Activated naive CD4-positive, alpha-beta T cell treated with anti-CD3 and anti-CD28 coated beads, Interleukin-2, amount 10 ng/mL, durations not matched to agents 7 days and 5 days (primary cell): Measurements from ENCODE around the gene CD86.

ENCODE experiments used
- CTCF ChIA-PET: fragments of 350-600 bp; sonication (Branson Sonifier 250); formaldehyde crosslinking; loops from one replicate; lab custom pipeline; 2021; ENCODE audit warnings: antibody characterized with exemption; lab: Charles Lee
- DNase-seq: peaks from one replicate; pipeline ENCODE4 v3.0.0-alpha.2; 2020
- H3K27ac Mint-ChIP-seq: one replicate; pipeline ENCODE4 v1.8.0; 2021; ENCODE audit warnings: mild to moderate bottlenecking, moderate library complexity, mixed read lengths
- H3K27me3 Mint-ChIP-seq: one replicate; pipeline ENCODE4 v1.8.0; 2021; ENCODE audit warnings: mild to moderate bottlenecking, mixed read lengths
- H3K36me3 Mint-ChIP-seq: one replicate; pipeline ENCODE4 v1.8.0; 2021; ENCODE audit warnings: mixed read lengths
- H3K4me1 Mint-ChIP-seq: one replicate; pipeline ENCODE4 v1.8.0; 2021; ENCODE audit warnings: mixed read lengths
- H3K4me3 Mint-ChIP-seq: one replicate; pipeline ENCODE4 v1.8.0; 2021; ENCODE audit warnings: mild to moderate bottlenecking, moderate library complexity, mixed read lengths
- H3K9me3 Mint-ChIP-seq: one replicate; pipeline ENCODE4 v1.8.0; 2021; ENCODE audit warnings: mixed read lengths

The CD86 gene

GRCh38 chr3:122055215-122055614, at the start of gene CD86:
Gene CD86 (plus strand): TSS chr3:122055362. CDS start chr3:122055490, 128 bp downstream.
- H3K27ac Mint-ChIP-seq: no peak within 1 kb of the TSS
- H3K4me1 Mint-ChIP-seq: no peaks in the 10 kb centered on the region
- CTCF ChIA-PET: no interaction called here
- H3K36me3 Mint-ChIP-seq: no peaks in the 10 kb centered on the region
- no peak for DNase-seq
- H3K4me3 Mint-ChIP-seq: no peak within 1 kb of the TSS
- no peaks in the 10 kb centered on the region for H3K9me3 Mint-ChIP-seq
- peaks cover 37% of the 10 kb centered on the region for H3K27me3 Mint-ChIP-seq

GRCh38 chr3:122006267-122006666, 48.9 kb upstream of the CD86 start:
- no peak for DNase-seq
- Mint-ChIP-seq H3K9me3 (no peaks in the 10 kb centered on the region), H3K27me3 (peaks cover 36% of the 10 kb centered on the region), H3K27ac (no peak overlapping the region), H3K4me1 (peaks cover 2% of the 10 kb centered on the region), H3K36me3 (no peaks in the 10 kb centered on the region), H3K4me3 (no peak overlapping the region)
- CTCF ChIA-PET: interaction anchor here (1.7 kb wide), 1 partner anchor 11 kb away, joined by 5 read pairs; no protein-coding TSS in a partner anchor

GRCh38 chr3:122008166-122008565, 47.0 kb upstream of the CD86 start:
- no peak for DNase-seq
- H3K36me3 Mint-ChIP-seq: no peaks in the 10 kb centered on the region
- H3K4me3 Mint-ChIP-seq: no peak overlapping the region
- peaks cover 43% of the 10 kb centered on the region for H3K27me3 Mint-ChIP-seq
- H3K4me1 Mint-ChIP-seq: peaks cover 2% of the 10 kb centered on the region
- H3K9me3 Mint-ChIP-seq: no peaks in the 10 kb centered on the region
- CTCF ChIA-PET: no interaction called here
- no peak overlapping the region for H3K27ac Mint-ChIP-seq

- DNase-seq: no peak
- Mint-ChIP-seq H3K36me3 (no peaks in the 10 kb centered on the region), H3K4me3 (no peak overlapping the region), H3K27ac (no peak overlapping the region), H3K27me3 (peaks cover 31% of the 10 kb centered on the region), H3K9me3 (no peaks in the 10 kb centered on the region), H3K4me1 (no peaks in the 10 kb centered on the region)
- CTCF ChIA-PET: interaction anchor here (2.2 kb wide), 1 partner anchor 14 kb away, joined by 6 read pairs; no protein-coding TSS in a partner anchor
Observed at GRCh38 chr3:122010506-122010905, 44.7 kb upstream of the CD86 start.

GRCh38 chr3:122011396-122011795, 43.8 kb upstream of the CD86 start:
- H3K36me3 Mint-ChIP-seq: no peaks in the 10 kb centered on the region
- H3K4me1 Mint-ChIP-seq: no peaks in the 10 kb centered on the region
- no peak overlapping the region for H3K27ac Mint-ChIP-seq
- CTCF ChIA-PET: no interaction called here
- H3K9me3 Mint-ChIP-seq: no peaks in the 10 kb centered on the region
- no peak overlapping the region for H3K4me3 Mint-ChIP-seq
- no peak for DNase-seq
- peaks cover 26% of the 10 kb centered on the region for H3K27me3 Mint-ChIP-seq

- CTCF ChIA-PET: no interaction called here
- no peaks in the 10 kb centered on the region for H3K36me3 Mint-ChIP-seq
- no peaks in the 10 kb centered on the region for H3K4me1 Mint-ChIP-seq
- no peak for DNase-seq
- no peak overlapping the region for H3K4me3 Mint-ChIP-seq
- no peak overlapping the region for H3K27ac Mint-ChIP-seq
- H3K27me3 Mint-ChIP-seq: peaks cover 22% of the 10 kb centered on the region
- H3K9me3 Mint-ChIP-seq: no peaks in the 10 kb centered on the region
Observed at GRCh38 chr3:122012821-122013220, 42.3 kb upstream of the CD86 start.

GRCh38 chr3:122013448-122013925, 41.7 kb upstream of the CD86 start:
- Mint-ChIP-seq H3K36me3 (no peaks in the 10 kb centered on the region), H3K4me3 (no peak overlapping the region), H3K4me1 (no peaks in the 10 kb centered on the region), H3K9me3 (no peaks in the 10 kb centered on the region), H3K27ac (no peak overlapping the region), H3K27me3 (peaks cover 21% of the 10 kb centered on the region)
- DNase-seq: no peak
- CTCF ChIA-PET: no interaction called here

- no peak overlapping the region for H3K4me3 Mint-ChIP-seq
- no peaks in the 10 kb centered on the region for H3K36me3 Mint-ChIP-seq
- no peak overlapping the region for H3K27ac Mint-ChIP-seq
- no peaks in the 10 kb centered on the region for H3K4me1 Mint-ChIP-seq
- no peak for DNase-seq
- CTCF ChIA-PET: no interaction called here
- peaks cover 21% of the 10 kb centered on the region for H3K27me3 Mint-ChIP-seq
- no peaks in the 10 kb centered on the region for H3K9me3 Mint-ChIP-seq
Observed at GRCh38 chr3:122014741-122015140, 40.4 kb upstream of the CD86 start.

GRCh38 chr3:122019493-122019892, 35.7 kb upstream of the CD86 start:
- Mint-ChIP-seq H3K4me3 (no peak overlapping the region), H3K27me3 (peaks cover 40% of the 10 kb centered on the region), H3K36me3 (no peaks in the 10 kb centered on the region), H3K9me3 (no peaks in the 10 kb centered on the region), H3K4me1 (peaks cover 4% of the 10 kb centered on the region), H3K27ac (no peak overlapping the region)
- DNase-seq: no peak
- CTCF ChIA-PET: no interaction called here

- Mint-ChIP-seq H3K27me3 (peaks cover 42% of the 10 kb centered on the region), H3K36me3 (no peaks in the 10 kb centered on the region), H3K4me3 (no peak overlapping the region), H3K9me3 (no peaks in the 10 kb centered on the region), H3K27ac (no peak overlapping the region), H3K4me1 (peaks cover 4% of the 10 kb centered on the region)
- no peak for DNase-seq
- CTCF ChIA-PET: no interaction called here
Observed at GRCh38 chr3:122021037-122021436, 34.1 kb upstream of the CD86 start.

- Mint-ChIP-seq H3K36me3 (no peaks in the 10 kb centered on the region), H3K4me3 (peak within 1 kb of the TSS; percentile 64), H3K4me1 (peaks cover 4% of the 10 kb centered on the region), H3K27me3 (peaks cover 48% of the 10 kb centered on the region), H3K9me3 (no peaks in the 10 kb centered on the region), H3K27ac (no peak within 1 kb of the TSS)
- peak; percentile 42 for DNase-seq
- CTCF ChIA-PET: no interaction called here
Observed at GRCh38 chr3:122021811-122022401, 33.3 kb upstream of the CD86 start, which contains the start of gene ILDR1. Gene ILDR1 (minus strand): TSS chr3:122022247. CDS start chr3:122022077, 170 bp downstream.

- Mint-ChIP-seq H3K4me1 (peaks cover 4% of the 10 kb centered on the region), H3K27me3 (peaks cover 48% of the 10 kb centered on the region), H3K9me3 (no peaks in the 10 kb centered on the region), H3K36me3 (no peaks in the 10 kb centered on the region), H3K4me3 (no peak overlapping the region), H3K27ac (no peak overlapping the region)
- CTCF ChIA-PET: no interaction called here
- DNase-seq: no peak
Observed at GRCh38 chr3:122023335-122023910, 31.7 kb upstream of the CD86 start.

- H3K4me1 Mint-ChIP-seq: peaks cover 4% of the 10 kb centered on the region
- H3K27ac Mint-ChIP-seq: no peak overlapping the region
- no peaks in the 10 kb centered on the region for H3K9me3 Mint-ChIP-seq
- no peaks in the 10 kb centered on the region for H3K36me3 Mint-ChIP-seq
- H3K4me3 Mint-ChIP-seq: no peak overlapping the region
- DNase-seq: no peak
- peaks cover 43% of the 10 kb centered on the region for H3K27me3 Mint-ChIP-seq
- CTCF ChIA-PET: no interaction called here
Observed at GRCh38 chr3:122024800-122025199, 30.4 kb upstream of the CD86 start.

- Mint-ChIP-seq H3K4me3 (no peak overlapping the region), H3K27me3 (peaks cover 40% of the 10 kb centered on the region), H3K27ac (no peak overlapping the region), H3K4me1 (peaks cover 8% of the 10 kb centered on the region), H3K36me3 (no peaks in the 10 kb centered on the region), H3K9me3 (no peaks in the 10 kb centered on the region)
- DNase-seq: no peak
- CTCF ChIA-PET: no interaction called here
Observed at GRCh38 chr3:122025296-122025695, 29.9 kb upstream of the CD86 start.
